A549 (cell line): ENCODE results near the gene MOCOS. TPM values are rescaled to one million over a fixed set of nuclear protein-coding genes. Genes with fewer than 3 reads are reported as not detected.

Experiments
- ATAC-seq, 2 experiments: fragments of 200-7000 bp in 1 of 2; fragments of >200 bp in 1 of 2; cut with Nextera tagmentation in 1 of 2; cut with Tn5 transposase in 1 of 2; 3 replicates each; pipeline versions ENCODE4 v1.8.0 to v1.9.1; 2018 to 2020; ENCODE audit warnings: mild to moderate bottlenecking in 1 of 2, moderate library complexity in 1 of 2
- CTCF ChIA-PET: fragments of 300-600 bp; sonication (Branson Sonifier 250); formaldehyde crosslinking; extraction: SDS; loops from one replicate; lab custom pipeline; 2021; ENCODE audit warnings: antibody characterized with exemption, inconsistent platforms; lab: Yijun Ruan, JAX
- POLR2A ChIA-PET: fragments of 350-600 bp; formaldehyde crosslinking; extraction: SDS; loops from one replicate; lab custom pipeline; 2021; ENCODE audit warnings: antibody characterized with exemption, inconsistent platforms; lab: Yijun Ruan, JAX
- DNase-seq, 2 experiments: peaks; one replicate each; pipeline versions ENCODE4 v3.0.0 to v3.0.0-alpha.2; 2011 to 2016; ENCODE audit warnings: low read depth in 1 of 2, low spot score in 1 of 2
- FAIRE-seq: peaks from 2 replicates; lab custom pipeline; 2011; peaks lifted over from hg19 to GRCh38; lab: Jason Lieb, UNC
- H3K27ac ChIP-seq, 2 experiments: fragments of >200 bp; sonication (Bioruptor Twin); formaldehyde crosslinking; 3 replicates each; pipeline ENCODE4 v1.5.1; 2016 to 2017
- H3K4me1 ChIP-seq: fragments of >200 bp; sonication (Bioruptor Twin); formaldehyde crosslinking; 3 replicates; pipeline ENCODE4 v1.6.1; 2016
- H3K4me2 ChIP-seq: fragments of >200 bp; sonication (Bioruptor Twin); formaldehyde crosslinking; 3 replicates; pipeline ENCODE4 v1.6.1; 2016
- H3K4me3 ChIP-seq: fragments of >200 bp; sonication (Bioruptor Twin); formaldehyde crosslinking; 3 replicates; pipeline ENCODE4 v1.5.1; 2016
- H3K9me3 ChIP-seq: fragments of >200 bp; sonication (Bioruptor Twin); formaldehyde crosslinking; 3 replicates; pipeline ENCODE4 v1.6.1; 2016
- ATOH8 ChIP-seq: fragments of 250-450 bp; sonication (Bioruptor Pico); IDR thresholded peaks from 2 replicates; pipeline ENCODE4 v1.5.0; 2020; ENCODE audit warnings: low read depth, mild to moderate bottlenecking, moderate library complexity
- CBX2 ChIP-seq: fragments of 200-600 bp; sonication (generic); IDR thresholded peaks from 2 replicates; pipeline ENCODE4 v1.6.1; 2016; ENCODE audit warnings: low read depth, mild to moderate bottlenecking, borderline replicate concordance
- CHD4 ChIP-seq: fragments of 200-600 bp; sonication (generic); IDR thresholded peaks from 2 replicates; pipeline ENCODE4 v1.6.1; 2016; ENCODE audit warnings: antibody characterized with exemption, mild to moderate bottlenecking, borderline replicate concordance
- EP300 ChIP-seq, 2 experiments: fragments of >200 bp; sonication (Bioruptor Twin); formaldehyde crosslinking; IDR thresholded peaks; 2 replicates in 1 of 2; 3 replicates in 1 of 2; pipeline ENCODE4 v1.6.1; 2016 to 2017
- FOSL2 ChIP-seq, 2 experiments: fragments of 450-650 bp in 1 of 2; fragments of >200 bp in 1 of 2; sonication (Bioruptor Twin) in 1 of 2; formaldehyde crosslinking; IDR thresholded peaks; 2 replicates each; pipeline versions ENCODE4 v1.5.0 to v1.6.1; 2016 to 2020; ENCODE audit warnings: mild to moderate bottlenecking in 1 of 2, moderate library complexity in 1 of 2
- HOXA7 ChIP-seq: fragments of 250-450 bp; sonication (Bioruptor Pico); IDR thresholded peaks from 2 replicates; pipeline ENCODE4 v1.5.0; 2020; ENCODE audit warnings: mild to moderate bottlenecking, moderate library complexity
- JUNB ChIP-seq: fragments of >200 bp; sonication (Bioruptor Twin); formaldehyde crosslinking; IDR thresholded peaks from 2 replicates; pipeline ENCODE4 v1.6.1; 2016
- KDM5A ChIP-seq: fragments of 200-600 bp; sonication (generic); IDR thresholded peaks from 2 replicates; pipeline ENCODE4 v1.6.1; 2016; ENCODE audit warnings: antibody characterized with exemption, mild to moderate bottlenecking
- MAZ ChIP-seq: fragments of 150-350 bp; IDR thresholded peaks from 2 replicates; pipeline ENCODE4 v1.6.1; 2014; ENCODE audit warnings: antibody characterized with exemption, low read depth, low read length, borderline replicate concordance
- NR3C1 ChIP-seq: fragments of >200 bp; sonication (Bioruptor Twin); formaldehyde crosslinking; IDR thresholded peaks from 3 replicates; pipeline ENCODE4 v1.6.1; 2017
- POLR2A ChIP-seq: IDR thresholded peaks from 2 replicates; pipeline ENCODE4 v1.6.1; 2012; ENCODE audit warnings: mild to moderate bottlenecking, low read length
- RAD21 ChIP-seq, 2 experiments: fragments of >200 bp in 1 of 2; sonication (Bioruptor Twin) in 1 of 2; formaldehyde crosslinking in 1 of 2; IDR thresholded peaks in 1 of 2; conservative IDR thresholded peaks in 1 of 2; 2 replicates in 1 of 2; 3 replicates in 1 of 2; pipeline ENCODE4 v1.6.1; 2012 to 2018; ENCODE audit warnings: inconsistent platforms in 1 of 2
- RARB ChIP-seq: fragments of 250-450 bp; sonication (Bioruptor Pico); IDR thresholded peaks from 2 replicates; pipeline ENCODE4 v1.8.0; 2021; ENCODE audit warnings: mild to moderate bottlenecking, moderate library complexity
- RCOR1 ChIP-seq: fragments of 150-350 bp; IDR thresholded peaks from 2 replicates; pipeline ENCODE4 v1.6.1; 2014; ENCODE audit warnings: antibody characterized with exemption, low read length, low read depth
- REST ChIP-seq: fragments of 200-600 bp; sonication (generic); IDR thresholded peaks from 2 replicates; pipeline ENCODE4 v1.6.1; 2016; ENCODE audit warnings: antibody characterized with exemption, mild to moderate bottlenecking, moderate library complexity
- RFX5 ChIP-seq: fragments of 450-650 bp; IDR thresholded peaks from 2 replicates; pipeline ENCODE4 v1.7.1; 2014; ENCODE audit warnings: antibody characterized with exemption, mild to moderate bottlenecking, moderate library complexity
- SREBF2 ChIP-seq: fragments of 450-650 bp; IDR thresholded peaks from 2 replicates; pipeline ENCODE4 v1.6.1; 2014; ENCODE audit warnings: mild to moderate bottlenecking, moderate library complexity
- TFCP2L1 ChIP-seq: fragments of 250-450 bp; sonication (Bioruptor Pico); IDR thresholded peaks from 2 replicates; pipeline ENCODE4 v1.5.0; 2021; ENCODE audit warnings: mild to moderate bottlenecking
- TP53 ChIP-seq: fragments of 250-450 bp; sonication (Bioruptor Pico); IDR thresholded peaks from 2 replicates; pipeline ENCODE4 v1.5.0; 2021; ENCODE audit warnings: mild to moderate bottlenecking, moderate library complexity
- WGBS: methylation state at CpG from one replicate; pipeline ENCODE4 v1.1.6; 2017; ENCODE audit errors: missing lambda C conversion rate; 5-methylcytosine and 5-hydroxymethylcytosine counted together
- polyA plus RNA-seq, 4 experiments: library from polyadenylated mRNA; depleted of rRNA in 3 of 4; stranded (reverse); fragments of >200 nt; fragmentation: RNase III in 1 of 4; extraction: RNeasy Plus Mini Kit Qiagen cat#74134 plus additional on column Dnase treatment in 1 of 4; gene quantifications; 2 replicates in 3 of 4; 3 replicates in 1 of 4; pipeline ENCODE4 v1.2.3, GENCODE V29; 2011 to 2017
- TF ChIP-seq, protein P1 (sequence below): IDR thresholded peaks from 2 replicates; pipeline ENCODE4 v1.6.1; 2012; ENCODE audit warnings: low read depth, borderline replicate concordance
- TF ChIP-seq, protein P2 (sequence below): IDR thresholded peaks from 2 replicates; pipeline ENCODE4 v1.6.1; 2012

MOCOS gene
- polyA plus RNA-seq, 2 of the 4 experiments (the other 2 are of a cell fraction) = 2.7 to 8.1 TPM

GRCh38 chr18:36141576-36141975 is 45.7 kb upstream of the MOCOS start:
- WGBS = 93% methylated on average over 4 of the region's 4 CpGs
- FAIRE-seq = no peak
- ATAC-seq = no peak
- no peak for DNase-seq
- ChIA-PET POLR2A (interaction anchor here (0.7 kb wide), 1 partner anchor 156 kb away, joined by 4 read pairs; the partner anchor contains the start of gene FHOD3), CTCF (interaction anchor here (0.6 kb wide), 1 partner anchor 639 kb away, joined by 3 read pairs; no protein-coding TSS in a partner anchor)
- H3K4me2 ChIP-seq = no peak overlapping the region
- H3K27ac ChIP-seq = no peak overlapping the region
- H3K4me3 ChIP-seq = no peak overlapping the region
- H3K9me3 ChIP-seq = no peaks in the 10 kb centered on the region
- H3K4me1 ChIP-seq = no peaks in the 10 kb centered on the region
- TF ChIP-seq KDM5A = no peak
- no peak for TF ChIP-seq EP300 (IDR thresholded peaks at IDR 0.05)

DNA sequence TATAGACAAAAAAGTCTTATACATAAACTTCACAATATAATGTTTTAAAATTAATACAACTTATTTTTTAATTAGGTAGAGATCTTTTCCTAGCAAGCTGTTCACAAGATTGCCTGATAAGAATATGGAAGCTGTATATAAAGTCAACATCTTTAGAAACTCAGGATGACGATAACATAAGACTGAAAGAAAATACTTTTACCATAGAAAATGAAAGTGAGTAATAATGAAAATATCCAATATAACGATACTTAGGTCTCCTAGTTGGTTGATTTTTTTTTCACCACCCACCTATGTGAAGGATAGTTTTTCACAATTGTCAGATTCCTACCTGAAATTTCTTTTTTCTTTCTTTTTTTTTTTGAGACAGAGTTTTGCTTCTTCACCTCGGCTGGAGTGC is 44.5 kb upstream of the MOCOS start:
- no peak overlapping the region for H3K4me2 ChIP-seq
- no peak overlapping the region for H3K4me3 ChIP-seq
- H3K4me1 ChIP-seq = no peaks in the 10 kb centered on the region
- WGBS = 92% methylated on average over 3 of the region's 3 CpGs
- DNase-seq = no peak
- no peak for TF ChIP-seq CHD4
- no peak for TF ChIP-seq KDM5A
- TF ChIP-seq HOXA7 (CRISPR knock-in tag) = no peak
- TF ChIP-seq TP53 (CRISPR knock-in tag) = no peak
- no peak for TF ChIP-seq REST
- TF ChIP-seq RARB (CRISPR knock-in tag) = no peak
- TF ChIP-seq, protein P1, sequence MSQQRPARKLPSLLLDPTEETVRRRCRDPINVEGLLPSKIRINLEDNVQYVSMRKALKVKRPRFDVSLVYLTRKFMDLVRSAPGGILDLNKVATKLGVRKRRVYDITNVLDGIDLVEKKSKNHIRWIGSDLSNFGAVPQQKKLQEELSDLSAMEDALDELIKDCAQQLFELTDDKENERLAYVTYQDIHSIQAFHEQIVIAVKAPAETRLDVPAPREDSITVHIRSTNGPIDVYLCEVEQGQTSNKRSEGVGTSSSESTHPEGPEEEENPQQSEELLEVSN = no peak
- no peak for TF ChIP-seq TFCP2L1 (CRISPR knock-in tag)
- no peak for TF ChIP-seq NR3C1
- no peak for TF ChIP-seq SREBF2
- TF ChIP-seq RFX5 = no peak
- no peak for TF ChIP-seq MAZ
- TF ChIP-seq CBX2 = no peak
- no peak for TF ChIP-seq FOSL2 (IDR thresholded peaks at IDR 0.05)
- TF ChIP-seq FOSL2 (CRISPR knock-in tag; IDR thresholded peaks at IDR 0.05) = no peak
- no peak for TF ChIP-seq RAD21 (conservative IDR thresholded peaks at IDR 0.05 in 1 of 2, IDR thresholded peaks at IDR 0.05 in 1 of 2)
- TF ChIP-seq RCOR1 = no peak
- no peak for TF ChIP-seq JUNB
- TF ChIP-seq ATOH8 = no peak
- no peak for TF ChIP-seq POLR2A
- no peak overlapping the region for H3K27ac ChIP-seq
- no peaks in the 10 kb centered on the region for H3K9me3 ChIP-seq
- ChIA-PET CTCF (no interaction called here), POLR2A (no interaction called here)
- ATAC-seq = no peak
- no peak for FAIRE-seq

DNA sequence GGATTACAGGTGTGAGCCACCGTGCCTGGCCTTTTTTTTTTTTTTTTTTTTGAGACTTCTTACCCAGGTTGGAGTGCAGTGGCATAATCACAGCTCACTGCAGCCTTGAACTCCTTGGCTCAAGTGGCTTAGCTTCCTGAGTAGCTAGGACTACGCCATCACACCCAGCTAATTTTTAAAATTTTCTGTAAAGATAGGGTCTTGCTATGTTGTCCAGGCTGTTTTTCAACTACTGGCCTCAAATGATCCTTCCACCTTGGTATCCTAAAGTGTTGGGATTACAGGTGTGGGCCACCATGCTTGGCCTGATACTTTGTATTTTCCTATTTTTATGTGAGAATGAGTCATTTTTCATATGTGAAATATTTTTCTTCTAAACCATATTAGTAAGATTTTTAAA is 43.9 kb upstream of the MOCOS start:
- DNase-seq = no peak
- 93% methylated on average over 2 of the region's 2 CpGs for WGBS

More for the DNA sequence above, 43.9 kb upstream of the MOCOS start:
- H3K4me3 ChIP-seq = no peak overlapping the region
- no peaks in the 10 kb centered on the region for H3K4me1 ChIP-seq
- no peak for ATAC-seq
- H3K9me3 ChIP-seq = no peaks in the 10 kb centered on the region
- ChIA-PET POLR2A (no interaction called here), CTCF (no interaction called here)
- H3K27ac ChIP-seq = no peak overlapping the region
- FAIRE-seq = no peak
- TF ChIP-seq, protein P2, sequence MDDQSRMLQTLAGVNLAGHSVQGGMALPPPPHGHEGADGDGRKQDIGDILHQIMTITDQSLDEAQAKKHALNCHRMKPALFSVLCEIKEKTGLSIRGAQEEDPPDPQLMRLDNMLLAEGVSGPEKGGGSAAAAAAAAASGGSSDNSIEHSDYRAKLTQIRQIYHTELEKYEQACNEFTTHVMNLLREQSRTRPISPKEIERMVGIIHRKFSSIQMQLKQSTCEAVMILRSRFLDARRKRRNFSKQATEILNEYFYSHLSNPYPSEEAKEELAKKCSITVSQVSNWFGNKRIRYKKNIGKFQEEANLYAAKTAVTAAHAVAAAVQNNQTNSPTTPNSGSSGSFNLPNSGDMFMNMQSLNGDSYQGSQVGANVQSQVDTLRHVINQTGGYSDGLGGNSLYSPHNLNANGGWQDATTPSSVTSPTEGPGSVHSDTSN = no peak
- TF ChIP-seq CHD4 = no peak
- H3K4me2 ChIP-seq = no peak overlapping the region
